Fibroblast of pulmonary artery (primary cell): ENCODE data around the gene TUBA1A.
"Not testable (repeated sequence)": the region's sequence is repeated elsewhere in the genome, so short reads cannot be mapped to it uniquely, and the experiment has no call there.

Experiments used
- DNase-seq: peaks from one replicate; pipeline ENCODE4 v3.0.0-alpha.2; 2010; ENCODE audit warnings: low read depth
- H3K4me3 ChIP-seq: replicated peaks from 2 replicates; pipeline ENCODE4 v1.5.1; 2011; ENCODE audit warnings: low read depth, mild to moderate bottlenecking, control low read depth, low read length, moderate library complexity
- TF ChIP-seq, protein P1 (sequence below): IDR thresholded peaks from 2 replicates; pipeline ENCODE4 v1.5.1; 2011; ENCODE audit warnings: mild to moderate bottlenecking, control low read depth, low read length, inconsistent platforms; ENCODE audit errors: missing control alignments

TUBA1A gene

DNA sequence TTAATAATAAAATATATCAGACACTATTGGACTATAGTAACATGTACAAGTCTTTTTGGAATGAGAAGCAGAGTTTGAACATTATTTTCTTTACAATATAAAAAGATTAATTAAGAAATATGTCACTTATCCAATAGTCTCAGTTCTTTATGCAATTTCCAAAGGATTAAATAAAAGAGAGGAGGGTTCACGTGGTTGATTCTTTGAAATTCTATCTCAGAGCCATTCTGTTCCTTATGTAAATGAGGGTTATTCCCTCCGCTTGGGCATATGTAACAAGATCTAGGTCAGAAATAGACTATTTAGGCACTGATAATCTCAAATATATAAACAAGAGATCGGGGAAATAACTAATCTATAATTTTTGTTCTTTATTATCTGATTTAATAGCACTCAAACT, 2.1 kb upstream of the TUBA1A start:
- TF ChIP-seq, protein P1, sequence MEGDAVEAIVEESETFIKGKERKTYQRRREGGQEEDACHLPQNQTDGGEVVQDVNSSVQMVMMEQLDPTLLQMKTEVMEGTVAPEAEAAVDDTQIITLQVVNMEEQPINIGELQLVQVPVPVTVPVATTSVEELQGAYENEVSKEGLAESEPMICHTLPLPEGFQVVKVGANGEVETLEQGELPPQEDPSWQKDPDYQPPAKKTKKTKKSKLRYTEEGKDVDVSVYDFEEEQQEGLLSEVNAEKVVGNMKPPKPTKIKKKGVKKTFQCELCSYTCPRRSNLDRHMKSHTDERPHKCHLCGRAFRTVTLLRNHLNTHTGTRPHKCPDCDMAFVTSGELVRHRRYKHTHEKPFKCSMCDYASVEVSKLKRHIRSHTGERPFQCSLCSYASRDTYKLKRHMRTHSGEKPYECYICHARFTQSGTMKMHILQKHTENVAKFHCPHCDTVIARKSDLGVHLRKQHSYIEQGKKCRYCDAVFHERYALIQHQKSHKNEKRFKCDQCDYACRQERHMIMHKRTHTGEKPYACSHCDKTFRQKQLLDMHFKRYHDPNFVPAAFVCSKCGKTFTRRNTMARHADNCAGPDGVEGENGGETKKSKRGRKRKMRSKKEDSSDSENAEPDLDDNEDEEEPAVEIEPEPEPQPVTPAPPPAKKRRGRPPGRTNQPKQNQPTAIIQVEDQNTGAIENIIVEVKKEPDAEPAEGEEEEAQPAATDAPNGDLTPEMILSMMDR = no peak
- DNase-seq = no peak
- no peak overlapping the region for H3K4me3 ChIP-seq

DNA sequence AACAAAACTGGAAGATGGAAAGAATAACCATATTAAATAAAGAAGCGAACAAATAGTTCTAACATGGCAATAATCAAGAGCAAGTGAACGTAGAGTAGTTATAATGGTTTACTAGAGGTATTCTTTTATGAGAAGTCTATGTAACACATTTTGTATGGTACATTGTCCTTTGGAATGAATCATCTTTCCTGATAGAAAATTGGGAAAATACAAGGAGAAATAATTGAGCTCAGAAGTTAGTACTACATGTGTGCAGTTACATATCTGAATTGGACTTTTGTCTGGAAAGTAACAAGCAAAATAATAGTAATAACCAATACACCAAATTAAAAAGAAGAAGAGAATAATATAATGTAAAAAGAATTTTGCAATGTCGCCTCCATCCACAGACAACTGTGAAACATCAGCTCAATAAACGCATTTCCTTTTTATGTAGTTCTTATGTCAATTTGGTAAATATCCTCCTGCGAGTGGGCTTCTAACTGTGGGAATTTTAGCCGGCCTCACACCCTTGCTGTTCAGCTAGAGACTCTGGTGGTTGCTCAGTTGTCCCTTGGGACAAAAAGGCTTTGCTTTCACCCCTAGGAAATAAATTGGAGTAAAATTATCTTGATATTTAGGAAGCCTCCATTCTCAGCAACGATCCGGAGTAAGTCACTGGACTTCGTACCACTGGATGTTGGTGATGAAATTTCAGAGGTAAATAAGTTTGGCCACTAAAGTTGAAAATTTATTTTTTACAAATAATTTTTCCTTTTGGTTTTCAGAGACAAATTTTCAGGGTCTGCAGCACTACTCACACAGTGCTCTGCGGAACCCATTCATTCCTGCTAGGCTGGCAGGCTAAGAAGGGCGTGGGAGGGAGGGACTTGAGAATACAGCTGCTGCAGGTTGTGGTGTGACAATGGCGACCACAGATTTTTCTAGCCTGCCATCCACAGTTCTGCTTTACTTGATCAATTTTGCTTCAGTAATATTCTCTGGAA, 1.1 kb upstream of the TUBA1A start:
- TF ChIP-seq, protein P1 = no peak
- H3K4me3 ChIP-seq = no peak overlapping the region
- peak; percentile 8 for DNase-seq

DNA sequence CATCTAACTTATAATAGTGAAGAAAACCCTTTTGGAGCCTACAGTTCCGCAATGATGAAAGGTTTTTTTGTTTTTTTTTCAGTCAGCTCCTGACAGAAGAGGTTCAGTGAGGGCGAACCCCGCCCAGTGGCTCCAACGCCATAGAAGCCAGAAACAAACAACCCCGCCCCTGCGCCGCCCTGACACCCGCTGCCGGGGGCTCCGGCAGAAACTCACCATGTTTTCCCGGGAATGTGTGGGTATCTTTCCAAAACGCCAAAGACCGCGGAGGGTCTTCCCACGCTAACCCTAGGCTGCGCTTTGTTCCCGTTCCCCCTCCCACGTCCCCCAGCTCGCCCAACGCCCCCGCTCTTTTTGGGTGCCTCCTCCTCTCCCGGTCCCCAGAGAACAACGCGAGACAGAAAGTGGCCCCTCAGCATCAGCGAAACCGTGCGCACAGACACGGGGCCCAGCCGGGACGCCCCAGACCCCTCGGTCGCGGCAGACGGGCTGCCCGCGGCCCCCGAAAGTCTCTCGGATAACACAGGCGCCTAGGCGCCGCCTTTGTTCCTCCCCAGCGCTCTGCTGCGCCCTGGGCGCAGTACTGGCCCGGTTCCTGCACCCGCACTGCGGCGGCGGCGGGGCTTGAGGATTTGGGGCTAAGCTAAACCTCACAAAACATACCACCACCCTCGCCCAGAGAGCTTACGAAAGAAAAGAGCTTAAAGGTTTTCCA, 522 bp downstream of the TUBA1A start:
- DNase-seq = peak; percentile 75
- TF ChIP-seq, protein P1 = no peak
- H3K4me3 ChIP-seq = peak overlapping the region; percentile 94

DNA sequence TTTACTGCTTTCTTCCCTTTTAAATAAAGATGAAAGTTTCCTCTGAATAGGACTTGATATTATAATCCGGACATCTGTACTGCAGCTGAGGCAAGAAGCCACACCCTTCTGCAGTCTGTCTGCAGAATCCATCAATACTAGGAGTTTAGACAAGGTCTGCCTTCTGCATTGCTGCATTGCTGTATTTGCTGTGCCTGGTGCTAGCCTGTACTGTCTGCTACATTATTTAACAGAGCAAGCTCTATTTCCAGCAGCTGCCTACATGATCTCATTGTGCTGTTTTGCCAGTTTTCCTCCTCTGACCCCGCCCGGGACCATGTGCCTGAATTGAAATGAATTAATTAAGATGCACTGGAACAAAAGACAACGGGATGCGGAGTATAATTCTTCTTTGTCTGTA, 1.7 kb downstream of the TUBA1A start:
- TF ChIP-seq, protein P1 = no peak
- H3K4me3 ChIP-seq = peak overlapping the region; percentile 94

DNA sequence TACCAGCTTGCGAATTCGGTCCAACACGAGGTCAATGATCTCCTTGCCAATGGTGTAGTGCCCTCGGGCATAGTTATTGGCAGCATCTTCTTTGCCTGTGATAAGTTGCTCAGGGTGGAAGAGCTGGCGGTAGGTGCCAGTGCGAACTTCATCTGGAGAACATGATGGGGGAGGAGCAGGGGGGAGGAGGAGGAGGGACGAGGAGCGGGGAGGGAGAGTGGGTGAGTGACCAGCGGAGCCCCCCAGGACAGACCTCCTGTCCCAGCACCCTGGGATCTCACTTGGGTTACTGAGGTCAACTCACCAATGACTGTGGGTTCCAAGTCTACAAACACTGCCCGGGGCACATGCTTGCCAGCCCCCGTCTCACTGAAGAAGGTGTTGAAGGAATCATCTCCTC, 2.6 kb downstream of the TUBA1A start:
- DNase-seq = not testable (repeated sequence)
- peak overlapping the region; percentile 94 for H3K4me3 ChIP-seq

More for the DNA sequence above, 1.7 kb downstream of the TUBA1A start:
- DNase-seq = peak; percentile 59

DNA sequence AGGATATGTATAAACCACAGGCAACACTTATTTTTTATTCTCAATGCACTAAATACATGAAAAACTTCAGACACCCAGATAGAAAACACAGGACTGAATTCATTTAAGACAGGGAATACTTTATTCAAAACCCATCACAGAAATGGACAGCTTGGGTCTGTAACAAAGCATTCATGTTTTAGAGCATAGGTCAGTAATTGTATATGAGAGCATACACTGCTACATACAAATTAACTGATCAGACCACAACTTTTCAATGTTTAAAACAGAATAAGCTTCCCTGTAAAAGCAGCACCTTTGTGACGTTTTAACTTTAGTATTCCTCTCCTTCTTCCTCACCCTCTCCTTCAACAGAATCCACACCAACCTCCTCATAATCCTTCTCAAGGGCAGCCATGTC, 4.2 kb downstream of the TUBA1A start:
- H3K4me3 ChIP-seq, DNase-seq: not testable (repeated sequence)

DNA sequence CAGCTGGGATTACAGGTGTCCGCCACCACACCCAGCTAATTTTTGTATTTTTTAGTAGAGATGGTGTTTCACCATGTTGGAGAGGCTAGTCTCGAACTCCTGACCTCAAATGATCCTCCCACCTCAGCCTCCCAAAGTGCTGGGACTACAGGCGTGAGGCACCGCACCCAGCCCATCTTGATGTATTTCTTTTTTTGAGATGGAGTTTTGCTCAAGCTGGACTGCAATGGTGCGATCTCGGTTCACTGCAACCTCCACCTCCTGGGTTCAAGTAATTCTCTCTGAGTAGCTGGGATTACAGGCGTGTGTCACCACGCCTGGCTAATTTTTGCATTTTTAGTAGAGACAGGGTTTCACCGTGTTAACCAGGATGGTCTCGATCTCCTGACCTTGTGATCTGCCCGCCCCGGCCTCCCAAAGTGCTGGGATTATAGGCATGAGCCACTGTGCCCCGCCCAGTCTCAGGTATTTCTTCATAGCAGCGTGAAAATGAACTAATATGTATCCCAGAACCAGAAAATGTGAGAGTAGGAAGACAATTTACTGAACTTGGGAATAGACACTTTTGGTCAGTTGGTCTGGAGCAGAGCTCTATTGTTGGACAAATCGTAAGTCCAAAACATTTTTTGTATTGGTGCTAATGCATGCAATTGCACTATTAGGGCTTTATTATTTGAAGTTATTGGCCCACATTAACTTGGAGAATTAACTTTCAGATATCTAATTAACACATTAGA, 5.5 kb downstream of the TUBA1A start:
- H3K4me3 ChIP-seq, DNase-seq: not testable (repeated sequence)

DNA sequence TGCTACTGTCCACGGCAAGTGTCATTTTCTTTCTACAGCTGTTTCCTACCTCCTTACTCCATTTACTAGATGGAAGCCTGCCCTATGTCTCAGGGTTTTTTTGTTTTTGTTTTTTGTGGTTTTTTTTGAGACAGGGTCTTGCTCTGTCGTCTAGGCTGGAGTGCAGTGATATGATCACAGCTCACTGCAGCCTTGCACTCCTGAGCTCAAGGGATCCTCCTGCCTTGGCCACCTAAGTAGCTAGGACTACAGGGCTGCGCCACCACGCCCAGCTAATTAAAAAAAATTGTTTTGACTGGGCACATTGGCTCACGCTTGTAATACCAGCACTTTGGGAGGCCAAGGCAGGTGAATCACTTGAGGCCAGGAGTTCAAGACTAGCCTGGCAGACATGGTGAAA, 14.7 kb downstream of the TUBA1A start:
- TF ChIP-seq, protein P1 = no peak
- no peak overlapping the region for H3K4me3 ChIP-seq
- no peak for DNase-seq
